CD4-positive, alpha-beta T cell (primary cell): ENCODE data around the gene NUP210L. TPM values are rescaled to one million over a fixed set of nuclear protein-coding genes. Genes with fewer than 3 reads are reported as not detected.
A peak's percentile ranks its signal among the peaks of the same experiment; 100 is the strongest.

ENCODE experiments used
- ATAC-seq: fragments of 200-7000 bp; cut with Tn5 transposase; one replicate; pipeline ENCODE4 v1.10.0; 2022; ENCODE audit warnings: mild to moderate bottlenecking; ENCODE audit not compliant: poor library complexity
- CTCF ChIA-PET: fragments of 350-600 bp; sonication (Branson Sonifier 250); formaldehyde crosslinking; loops from one replicate; lab custom pipeline; 2021; ENCODE audit warnings: antibody characterized with exemption, inconsistent platforms; lab: Charles Lee
- POLR2A ChIA-PET: fragments of 350-600 bp; sonication (Branson Sonifier 250); formaldehyde crosslinking; loops from one replicate; lab custom pipeline; 2021; ENCODE audit warnings: antibody characterized with exemption, inconsistent platforms; lab: Charles Lee
- DNase-seq, 14 experiments: peaks; one replicate each; pipeline ENCODE4 v3.0.0-alpha.2; 2013 to 2020; ENCODE audit warnings: mixed read lengths in 2 of 14
- H3K27ac ChIP-seq, 2 donors: one replicate each; pipeline versions ENCODE4 v1.5.1 to v1.7.0; 2013; ENCODE audit warnings: low read length in 2 of 2, low read depth in 1 of 2, mild to moderate bottlenecking in 1 of 2
- H3K27me3 ChIP-seq, 2 experiments: 1 replicate in 1 of 2; 2 replicates in 1 of 2; pipeline versions ENCODE4 v1.6.1 to v1.7.0; 2013; ENCODE audit warnings: low read length in 2 of 2, control low read depth in 1 of 2, mild to moderate bottlenecking in 1 of 2, moderate library complexity in 1 of 2; ENCODE audit not compliant: insufficient read depth in 2 of 2, control insufficient read depth in 1 of 2
- H3K36me3 ChIP-seq: one replicate; pipeline ENCODE4 v1.6.1; 2013; ENCODE audit warnings: low read length, control low read depth; ENCODE audit not compliant: insufficient read depth
- H3K4me1 ChIP-seq: one replicate; pipeline ENCODE4 v1.6.1; 2013; ENCODE audit warnings: low read length, control low read depth; ENCODE audit not compliant: insufficient read depth
- H3K4me3 ChIP-seq: one replicate; pipeline ENCODE4 v1.5.1; 2013; ENCODE audit warnings: mild to moderate bottlenecking, low read length, moderate library complexity
- H3K9me3 ChIP-seq, 2 experiments: 1 replicate in 1 of 2; 2 replicates in 1 of 2; pipeline versions ENCODE4 v1.6.1 to v1.7.0; 2013; ENCODE audit warnings: low read length in 2 of 2, mild to moderate bottlenecking in 2 of 2, control low read depth in 1 of 2, moderate library complexity in 1 of 2; ENCODE audit not compliant: control insufficient read depth in 1 of 2, insufficient read depth in 1 of 2
- H3K27ac Mint-ChIP-seq: one replicate; pipeline ENCODE4 v1.8.0; 2020; ENCODE audit warnings: mixed read lengths
- H3K27me3 Mint-ChIP-seq: one replicate; pipeline ENCODE4 v1.8.0; 2021; ENCODE audit warnings: mixed read lengths
- H3K36me3 Mint-ChIP-seq: one replicate; pipeline ENCODE4 v1.8.0; 2021; ENCODE audit warnings: low read depth, mixed read lengths
- H3K4me1 Mint-ChIP-seq: one replicate; pipeline ENCODE4 v1.8.0; 2021; ENCODE audit warnings: low read depth, mixed read lengths
- H3K4me3 Mint-ChIP-seq: one replicate; pipeline ENCODE4 v1.8.0; 2020; ENCODE audit warnings: mild to moderate bottlenecking, mixed read lengths
- H3K9me3 Mint-ChIP-seq: one replicate; pipeline ENCODE4 v1.8.0; 2020; ENCODE audit warnings: mixed read lengths
- CTCF ChIP-seq: fragments of 200-600 bp; IDR thresholded peaks from one replicate; pipeline ENCODE4 v1.8.0; 2022; ENCODE audit warnings: antibody characterized with exemption, mild to moderate bottlenecking
- intact Hi-C, 2 experiments: fragments of 100-400 bp; cut with DNase I in 1 of 2; cut with micrococcal nuclease in 1 of 2; formaldehyde crosslinking; loops; one replicate each; pipeline versions ENCODE4 v1.15.1 to v1.9.0; 2023 to 2025; cut with DNase I, micrococcal nuclease
- total RNA-seq, 174 experiments: library from RNA in 2 of 174; stranded (reverse) in 2 of 174; gene quantifications; one replicate each; pipeline ENCODE4 v1.2.3 and lab custom pipeline; 2021 to 2026

The NUP210L gene
- total RNA-seq, 2 experiments from 2014 or later, result 0.03 to 0.08 TPM

DNA sequence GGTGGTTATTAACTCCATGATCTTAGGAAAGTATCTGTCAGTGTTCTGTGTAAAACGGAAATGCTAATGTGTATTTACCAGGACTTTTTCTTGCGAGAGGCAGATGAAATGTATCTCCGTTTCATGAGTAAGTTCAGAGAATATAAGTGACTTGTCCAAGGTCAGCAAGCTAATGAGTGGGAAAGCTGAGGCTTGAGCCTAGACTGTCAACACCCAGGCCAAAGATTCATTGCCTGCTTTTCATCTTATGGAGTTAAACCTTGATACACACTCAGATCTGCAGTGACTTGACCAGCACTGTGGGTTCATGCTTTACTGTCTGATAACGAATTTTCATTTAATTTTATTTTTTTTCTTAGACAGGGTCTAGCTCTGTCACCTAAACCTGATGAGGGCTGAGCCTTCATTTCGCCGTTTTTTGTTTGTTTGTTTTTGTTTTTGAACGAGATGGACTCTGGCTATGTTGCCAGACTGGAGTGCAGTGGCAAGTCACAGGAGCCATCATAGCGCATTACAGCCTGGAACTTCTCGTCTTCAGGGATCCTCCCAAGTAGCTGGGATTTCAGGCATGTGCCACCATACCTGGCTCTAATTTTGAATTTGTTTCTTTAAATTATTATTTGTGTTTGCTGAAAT is 176.5 kb downstream of the NUP210L start:
- Mint-ChIP-seq H3K4me1 (peaks cover 40% of the 10 kb centered on the region), H3K27me3 (no peaks in the 10 kb centered on the region), H3K36me3 (peaks cover 43% of the 10 kb centered on the region), H3K9me3 (no peaks in the 10 kb centered on the region), H3K4me3 (peak overlapping the region; percentile 98), H3K27ac (peak overlapping the region; percentile 94)
- Histone ChIP-seq H3K36me3 (peaks cover 24% of the 10 kb centered on the region), H3K4me1 (peaks cover 31% of the 10 kb centered on the region), H3K27ac (peak overlapping the region; percentile 71 to 83), H3K9me3 (no peaks in the 10 kb centered on the region), H3K4me3 (peak overlapping the region; percentile 82), H3K27me3 (no peaks in the 10 kb centered on the region)
- intact Hi-C loops, result loop anchor here in 1 of 2 experiments (1.0 kb wide), 1 partner anchor 12 kb away; the partner anchor contains the start of gene RPS27
- DNase-seq, result no peak
- no peak for TF ChIP-seq CTCF
- ATAC-seq, result no peak
- ChIA-PET POLR2A (interaction anchor here (0.6 to 5.3 kb wide), 14 partner anchors 8 to 443 kb away, joined by 3 to 149 read pairs (median 18); partner anchors contain the start of genes CHTOP, CREB3L4, CRTC2 and DENND4B), CTCF (interaction anchor here (1.5 to 3.7 kb wide), 7 partner anchors 8 to 181 kb away, joined by 4 to 21 read pairs (median 7); partner anchors contain the start of genes CREB3L4, DENND4B, GATAD2B and RAB13)

GRCh38 chr1:153977250-153978240 is 177.3 kb downstream of the NUP210L start, which contains the start of gene JTB:
Gene JTB, minus strand, starts transcription at chr1:153977674. Its CDS starts 422 bp downstream, at chr1:153977252.
- peaks cover 42% of the 10 kb centered on the region for H3K4me1 Mint-ChIP-seq
- Histone ChIP-seq H3K4me1 (peaks cover 31% of the 10 kb centered on the region), H3K9me3 (no peaks in the 10 kb centered on the region), H3K27me3 (no peaks in the 10 kb centered on the region), H3K27ac (peak within 1 kb of the TSS; percentile 80 to 83), H3K36me3 (peaks cover 32% of the 10 kb centered on the region), H3K4me3 (peak within 1 kb of the TSS; percentile 82)
- ChIA-PET CTCF (interaction anchor here (0.6 to 3.7 kb wide), 10 partner anchors 9 to 294 kb away, joined by 3 to 21 read pairs (median 6); partner anchors contain the start of genes CREB3L4, CRTC2, DENND4B and GATAD2B), POLR2A (interaction anchor here (0.6 to 5.3 kb wide), 31 partner anchors 9 to 442 kb away, joined by 3 to 149 read pairs (median 4); partner anchors contain the start of genes CHTOP, CREB3L4, CRTC2 and DENND4B)
- peak within 1 kb of the TSS; percentile 98 for H3K4me3 Mint-ChIP-seq
- no peaks in the 10 kb centered on the region for H3K9me3 Mint-ChIP-seq
- peaks cover 47% of the 10 kb centered on the region for H3K36me3 Mint-ChIP-seq
- ATAC-seq, result peak; percentile 96
- TF ChIP-seq CTCF, result no peak
- peak within 1 kb of the TSS; percentile 94 for H3K27ac Mint-ChIP-seq
- intact Hi-C loops, result loop anchor here (1.0 kb wide), 4 partner anchors 10 to 54 kb away; partner anchors contain the start of genes CRTC2 (in 2 of the 2), RPS27 (in 2 of the 2) and CREB3L4 (in 1 of the 2)
- no peaks in the 10 kb centered on the region for H3K27me3 Mint-ChIP-seq
- peak; percentile 68 to 91 (median 82) for DNase-seq
